ENCODE measurements around the gene SLC6A1.

The SLC6A1 gene

GRCh38 chr3:11080492-11080891 lies 87.9 kb downstream of the SLC6A1 start:
- H2AFZ ChIP-seq (ENCODE audit: low read depth, low read length, severe bottlenecking): no peak overlapping the region
- no peaks in the 10 kb centered on the region for H3K79me2 ChIP-seq (ENCODE audit: insufficient read depth, low read length)
- H3K27ac ChIP-seq (ENCODE audit: low read depth, low read length): no peak overlapping the region
- H4K20me1 ChIP-seq (ENCODE audit: low read depth, low read length): no peaks in the 10 kb centered on the region
- no peak overlapping the region for H3K9ac ChIP-seq (ENCODE audit: low read length)
- H3K4me3 ChIP-seq (ENCODE audit: insufficient read depth, low read length, poor library complexity, severe bottlenecking): no peak overlapping the region
- H3F3A ChIP-seq (ENCODE audit: insufficient read depth): no peaks in the 10 kb centered on the region
- no peak for TF ChIP-seq CTCF (IDR thresholded peaks at IDR 0.05; ENCODE audit: insufficient read depth, low read length, poor library complexity, severe bottlenecking)
- no peak for TF ChIP-seq EZH2phosphoT487 (conservative IDR thresholded peaks at IDR 0.05; ENCODE audit: low read length)
- no peaks in the 10 kb centered on the region for H3K36me3 ChIP-seq (ENCODE audit: low read length)
- H3K9me3 ChIP-seq (ENCODE audit: insufficient read depth, low read length): no peaks in the 10 kb centered on the region
- H3K4me2 ChIP-seq (ENCODE audit: low read depth, low read length, poor library complexity, severe bottlenecking): no peak overlapping the region
- no peaks in the 10 kb centered on the region for H3K27me3 ChIP-seq (ENCODE audit: low read length)
- no peaks in the 10 kb centered on the region for H3K9me2 ChIP-seq (replicated peaks; ENCODE audit: insufficient read depth, low read length)

GRCh38 chr3:11084098-11084497 lies 91.5 kb downstream of the SLC6A1 start:
- no peaks in the 10 kb centered on the region for H4K20me1 ChIP-seq (ENCODE audit: low read depth, low read length)
- H3K36me3 ChIP-seq (ENCODE audit: low read length): no peaks in the 10 kb centered on the region
- H3K9me2 ChIP-seq (replicated peaks; ENCODE audit: insufficient read depth, low read length): no peaks in the 10 kb centered on the region
- H3K79me2 ChIP-seq (ENCODE audit: insufficient read depth, low read length): no peaks in the 10 kb centered on the region
- no peaks in the 10 kb centered on the region for H3F3A ChIP-seq (ENCODE audit: insufficient read depth)
- no peak overlapping the region for H3K4me2 ChIP-seq (ENCODE audit: low read depth, low read length, poor library complexity, severe bottlenecking)
- no peaks in the 10 kb centered on the region for H3K9me3 ChIP-seq (ENCODE audit: insufficient read depth, low read length)
- TF ChIP-seq CTCF (IDR thresholded peaks at IDR 0.05; ENCODE audit: insufficient read depth, low read length, poor library complexity, severe bottlenecking) (no peak), EZH2phosphoT487 (conservative IDR thresholded peaks at IDR 0.05; ENCODE audit: low read length) (no peak)
- H3K27me3 ChIP-seq (ENCODE audit: low read length): no peaks in the 10 kb centered on the region
- H2AFZ ChIP-seq (ENCODE audit: low read depth, low read length, severe bottlenecking): no peak overlapping the region
- no peak overlapping the region for H3K27ac ChIP-seq (ENCODE audit: low read depth, low read length)
- no peak overlapping the region for H3K4me3 ChIP-seq (ENCODE audit: insufficient read depth, low read length, poor library complexity, severe bottlenecking)
- no peak overlapping the region for H3K9ac ChIP-seq (ENCODE audit: low read length)

GRCh38 chr3:11084677-11085076 lies 92.1 kb downstream of the SLC6A1 start:
- H3K4me2 ChIP-seq (ENCODE audit: low read depth, low read length, poor library complexity, severe bottlenecking): no peak overlapping the region
- H4K20me1 ChIP-seq (ENCODE audit: low read depth, low read length): no peaks in the 10 kb centered on the region
- no peak overlapping the region for H2AFZ ChIP-seq (ENCODE audit: low read depth, low read length, severe bottlenecking)
- H3K9me3 ChIP-seq (ENCODE audit: insufficient read depth, low read length): no peaks in the 10 kb centered on the region
- H3K9ac ChIP-seq (ENCODE audit: low read length): no peak overlapping the region
- no peaks in the 10 kb centered on the region for H3K27me3 ChIP-seq (ENCODE audit: low read length)
- no peak overlapping the region for H3K4me3 ChIP-seq (ENCODE audit: insufficient read depth, low read length, poor library complexity, severe bottlenecking)
- H3K9me2 ChIP-seq (replicated peaks; ENCODE audit: insufficient read depth, low read length): no peaks in the 10 kb centered on the region
- no peak for TF ChIP-seq EZH2phosphoT487 (conservative IDR thresholded peaks at IDR 0.05; ENCODE audit: low read length)
- TF ChIP-seq CTCF (IDR thresholded peaks at IDR 0.05; ENCODE audit: insufficient read depth, low read length, poor library complexity, severe bottlenecking): no peak
- no peaks in the 10 kb centered on the region for H3K79me2 ChIP-seq (ENCODE audit: insufficient read depth, low read length)
- H3K36me3 ChIP-seq (ENCODE audit: low read length): no peaks in the 10 kb centered on the region
- no peaks in the 10 kb centered on the region for H3F3A ChIP-seq (ENCODE audit: insufficient read depth)
- H3K27ac ChIP-seq (ENCODE audit: low read depth, low read length): no peak overlapping the region

Measured in SU-DHL-6 (cell line).